ENCODE measurements around the gene TMEM51.

TMEM51 gene

DNA sequence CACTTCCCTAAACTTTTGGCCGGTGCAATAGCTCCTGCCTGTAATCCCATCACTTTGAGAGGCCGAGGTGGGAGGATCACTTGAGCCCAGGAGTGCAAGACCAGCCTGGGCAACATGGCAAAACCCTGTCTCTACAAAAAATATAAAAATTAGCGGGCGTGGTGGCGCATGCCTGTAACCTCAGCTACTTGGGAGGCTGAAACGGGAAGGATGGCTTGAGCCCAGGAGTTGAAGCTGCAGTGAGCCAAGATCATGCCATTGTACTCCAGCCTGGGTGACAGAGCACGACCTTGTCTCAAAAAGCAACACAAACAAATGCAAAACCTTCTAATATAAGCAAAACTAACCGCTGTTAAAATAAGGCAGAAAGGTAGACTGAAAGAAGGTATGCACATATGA is 25.9 kb downstream of the TMEM51 start:
- DNase-seq: no peak

DNA sequence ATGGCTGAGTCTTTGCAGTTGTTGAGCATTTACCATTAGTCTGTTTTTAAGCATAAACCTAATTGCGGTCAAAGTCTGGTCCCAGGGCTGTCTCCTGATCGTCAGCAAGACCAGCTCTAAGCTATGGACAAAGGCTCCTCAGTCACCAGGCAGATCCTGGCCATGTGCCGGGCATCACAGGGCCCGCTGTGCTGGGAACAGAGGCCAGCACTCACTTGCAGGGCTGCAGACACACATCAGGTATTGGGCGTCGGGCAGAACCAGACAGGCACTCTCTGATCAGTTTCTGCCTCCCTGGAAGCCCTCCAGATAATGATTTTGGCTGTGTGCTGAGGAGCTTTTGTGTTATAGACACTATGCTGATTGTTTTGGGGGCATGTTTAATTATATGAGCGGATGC is 26.6 kb downstream of the TMEM51 start:
- no peak for DNase-seq

DNA sequence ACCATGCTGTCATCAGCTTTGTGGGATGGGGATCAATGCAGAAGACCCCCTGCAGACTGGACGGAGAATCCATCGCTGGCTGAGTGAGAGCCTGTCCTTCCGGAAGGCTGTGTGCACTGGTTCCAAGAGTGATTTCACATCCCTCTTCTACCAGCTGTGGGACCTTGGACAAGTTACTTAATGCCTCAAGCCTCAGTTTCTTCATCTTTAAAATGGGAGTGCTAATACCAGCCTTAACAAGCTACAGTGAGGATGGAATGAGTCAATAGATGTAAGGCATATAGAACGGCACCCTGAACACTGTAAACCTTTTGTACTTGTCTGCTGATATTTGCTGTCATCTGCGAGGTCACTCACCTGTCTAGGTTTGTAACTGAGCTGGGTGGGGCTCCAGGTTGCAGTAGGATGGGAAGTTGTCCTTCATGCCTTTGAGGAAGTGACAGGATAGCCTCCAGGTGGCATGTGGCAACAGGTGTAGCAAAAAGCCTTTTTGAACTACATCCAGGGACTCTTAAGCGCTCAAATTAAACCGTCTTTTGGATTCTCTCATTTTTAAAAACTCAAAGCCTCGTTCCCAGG is 27.5 kb downstream of the TMEM51 start:
- no peak for DNase-seq

DNA sequence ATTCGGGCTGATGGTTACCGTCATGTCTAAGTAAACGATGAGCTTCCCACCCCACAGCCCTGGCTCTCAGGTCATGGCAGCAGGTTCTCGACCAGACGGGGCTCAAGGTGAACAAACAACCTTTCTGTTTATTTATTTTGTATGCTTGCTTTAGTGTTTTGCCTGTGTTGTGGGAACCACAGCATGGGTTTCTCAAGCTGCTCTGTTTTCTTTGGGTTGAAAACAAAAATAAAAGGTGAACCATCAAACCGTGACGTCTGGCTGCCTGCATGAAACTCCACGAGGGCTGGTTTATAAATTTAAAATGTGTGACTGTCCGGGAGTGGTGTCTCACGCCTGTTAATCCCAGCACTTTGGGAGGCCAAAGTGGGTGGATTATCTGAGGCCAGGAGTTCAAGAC is 28.0 kb downstream of the TMEM51 start:
- no peak for DNase-seq

DNA sequence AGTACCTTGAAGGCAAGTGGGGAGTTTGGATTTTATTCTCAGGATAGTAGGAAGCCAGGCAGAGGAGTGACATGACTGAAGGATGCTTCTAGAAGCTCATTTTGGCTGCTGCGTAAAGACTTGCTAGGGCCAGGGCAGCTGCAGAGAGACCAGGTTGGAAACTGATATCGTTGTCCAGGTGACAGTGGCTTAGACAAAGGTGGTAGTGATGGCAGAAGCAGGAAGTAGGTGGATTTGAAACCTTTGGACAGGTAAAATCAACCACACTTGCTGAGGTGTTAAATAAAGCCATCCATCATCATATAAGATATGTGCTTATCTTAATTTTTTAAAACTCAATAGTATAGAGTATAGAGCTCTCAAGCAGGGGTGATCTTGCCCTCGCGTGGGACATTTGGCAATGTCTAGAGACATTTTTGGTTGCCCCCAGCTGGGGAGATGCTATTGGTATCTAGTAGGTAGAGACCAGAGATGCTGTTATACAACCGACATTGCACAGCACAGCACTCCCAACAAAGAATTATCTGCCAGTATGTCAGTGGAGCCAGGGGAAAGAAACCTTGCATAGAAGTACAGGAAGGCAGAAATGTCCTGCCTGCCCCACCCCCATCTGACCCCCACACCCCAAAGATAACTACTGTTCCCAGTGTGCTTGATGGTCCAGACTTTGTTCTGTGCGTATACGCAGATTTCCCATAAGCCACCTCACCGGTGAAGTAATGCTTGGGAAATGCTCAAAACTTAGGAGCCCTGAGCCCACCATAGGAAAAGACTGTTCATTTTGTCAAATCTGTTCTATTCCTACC is 31.1 kb downstream of the TMEM51 start:
- DNase-seq: no peak

DNA sequence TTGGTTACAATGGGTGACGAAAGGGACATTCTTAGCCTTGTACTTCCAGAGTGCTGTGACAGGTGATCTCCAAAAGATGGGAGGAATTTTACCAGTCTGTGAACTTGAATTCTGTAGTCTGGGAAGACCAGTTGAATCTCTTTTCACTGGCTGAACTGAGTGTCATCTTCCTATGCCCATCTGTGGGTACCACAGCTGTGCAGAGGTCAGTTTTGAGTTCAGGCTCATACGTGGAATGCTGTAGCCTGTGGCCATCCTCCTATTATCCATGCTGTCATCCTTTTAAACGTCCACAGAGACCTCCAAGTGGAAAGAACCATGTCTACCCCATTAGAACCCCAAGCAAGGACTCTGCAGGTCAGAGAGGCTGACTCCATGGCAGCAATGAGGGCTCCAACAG is 32.1 kb downstream of the TMEM51 start:
- DNase-seq: no peak

DNA sequence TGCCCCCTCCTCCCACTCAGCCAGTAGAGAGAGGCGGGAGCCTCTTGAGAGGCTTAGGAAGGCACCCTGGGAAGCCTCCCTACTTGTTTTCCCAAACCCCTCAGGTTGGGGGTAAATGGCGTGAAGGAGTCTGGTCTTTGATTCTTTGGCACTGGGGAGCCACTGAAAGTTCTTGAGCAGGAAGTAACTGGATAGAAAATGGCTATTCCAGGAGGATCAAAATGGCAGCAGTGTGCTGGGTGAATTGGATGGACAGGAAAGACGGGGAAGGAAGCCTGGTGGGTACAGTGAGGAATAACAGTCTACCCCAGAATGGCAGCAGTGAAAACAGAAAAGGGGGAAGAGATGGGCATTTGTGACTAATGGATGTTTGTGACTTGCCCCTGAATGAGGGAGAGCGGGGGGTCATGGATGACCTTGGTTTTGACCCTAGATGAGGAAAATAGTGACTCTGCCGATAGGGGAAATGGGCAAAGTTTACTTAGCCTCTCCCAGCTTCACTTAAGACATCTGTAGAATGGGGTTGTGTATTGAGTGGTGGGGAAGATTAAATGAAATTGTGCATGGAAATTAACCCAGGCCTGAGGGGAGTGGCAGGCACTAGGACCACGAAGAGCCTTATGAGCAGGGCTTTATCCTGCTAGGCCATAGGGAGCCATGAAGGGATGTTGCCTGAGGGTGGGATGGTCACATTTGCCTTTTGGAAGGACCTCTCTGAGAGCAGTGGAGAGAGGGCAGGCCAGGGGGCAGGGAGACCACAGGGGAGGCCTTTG is 32.7 kb downstream of the TMEM51 start:
- no peak for DNase-seq

DNA sequence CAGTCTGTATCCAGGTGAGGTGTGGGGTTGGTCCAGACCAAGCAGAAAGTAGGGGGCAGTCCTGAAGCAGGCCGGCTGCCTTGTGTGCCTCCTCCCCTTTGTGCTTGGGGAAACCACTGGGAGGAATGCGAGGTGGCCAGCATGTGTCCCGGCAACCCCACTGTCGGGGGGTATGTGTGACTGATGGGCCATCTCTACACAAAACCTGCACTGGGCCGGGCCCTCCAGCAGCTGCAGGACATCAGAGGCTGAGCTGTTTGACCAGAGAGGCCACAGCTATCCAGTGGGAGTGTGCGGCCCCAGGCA is 33.3 kb downstream of the TMEM51 start:
- DNase-seq: no peak

DNA sequence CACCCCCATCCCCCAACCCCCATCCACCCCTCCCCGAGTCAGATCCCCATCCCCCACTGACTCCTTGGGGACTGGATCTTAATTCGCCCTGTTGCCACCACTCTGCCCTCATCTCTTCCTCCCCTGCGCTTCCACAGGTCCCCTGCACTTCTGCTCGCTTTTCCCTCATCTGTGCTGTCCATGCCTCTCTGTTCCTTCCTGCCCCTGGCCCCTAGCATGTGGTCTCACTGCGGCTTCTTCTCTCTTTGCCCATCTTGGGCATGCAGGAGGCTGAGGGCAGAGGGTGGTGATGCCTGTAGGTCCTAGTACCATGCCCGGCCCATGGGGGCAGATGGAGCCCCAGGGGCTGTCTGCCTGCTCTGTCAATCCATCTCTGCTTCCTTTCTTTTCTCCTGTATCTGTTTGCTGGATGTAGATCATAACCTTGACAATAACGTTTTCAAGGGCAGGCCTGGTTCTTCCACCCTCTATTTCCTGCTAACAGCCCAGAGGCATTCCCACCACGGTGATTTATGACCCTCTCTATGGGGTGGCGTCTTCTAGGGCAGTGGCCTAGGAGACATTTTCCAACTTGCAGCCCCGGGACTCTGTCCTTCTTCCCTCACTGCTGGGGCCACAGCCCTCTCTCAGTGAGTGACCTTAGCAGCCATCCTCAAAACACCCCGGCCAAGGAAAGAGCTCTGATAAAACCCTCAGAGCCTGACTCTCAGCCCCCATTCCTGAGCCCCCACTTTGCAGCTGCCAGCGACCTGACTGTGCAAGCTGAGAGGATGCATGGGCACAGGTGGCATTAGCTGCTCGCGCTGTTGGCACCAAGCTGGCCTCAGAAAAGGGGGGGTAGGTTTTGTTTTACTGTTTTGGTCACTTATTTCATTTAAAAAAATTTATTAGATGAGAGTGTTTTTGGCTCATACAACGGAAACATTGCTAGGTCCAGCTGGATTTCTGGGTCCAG is 33.9 kb downstream of the TMEM51 start:
- DNase-seq: no peak

DNA sequence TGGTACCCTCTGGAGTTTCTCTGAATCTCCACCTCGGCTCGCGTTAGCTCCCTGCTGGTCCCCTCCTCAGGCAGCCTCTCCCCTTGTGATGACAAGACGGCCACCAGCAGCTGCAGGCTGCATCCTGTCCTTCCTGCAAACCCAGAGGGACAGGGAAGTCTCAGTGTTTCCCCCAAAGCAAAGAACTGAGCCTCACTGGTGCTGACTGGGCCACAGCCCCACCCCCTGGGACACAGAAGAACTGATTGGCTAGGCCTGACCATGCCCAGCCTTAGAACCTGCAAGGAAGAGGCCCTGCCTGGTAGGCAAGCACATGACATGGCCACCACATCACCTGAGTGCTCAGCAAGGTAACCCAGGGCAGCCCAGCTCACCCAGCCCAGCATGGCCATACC is 34.6 kb downstream of the TMEM51 start:
- DNase-seq: no peak

DNA sequence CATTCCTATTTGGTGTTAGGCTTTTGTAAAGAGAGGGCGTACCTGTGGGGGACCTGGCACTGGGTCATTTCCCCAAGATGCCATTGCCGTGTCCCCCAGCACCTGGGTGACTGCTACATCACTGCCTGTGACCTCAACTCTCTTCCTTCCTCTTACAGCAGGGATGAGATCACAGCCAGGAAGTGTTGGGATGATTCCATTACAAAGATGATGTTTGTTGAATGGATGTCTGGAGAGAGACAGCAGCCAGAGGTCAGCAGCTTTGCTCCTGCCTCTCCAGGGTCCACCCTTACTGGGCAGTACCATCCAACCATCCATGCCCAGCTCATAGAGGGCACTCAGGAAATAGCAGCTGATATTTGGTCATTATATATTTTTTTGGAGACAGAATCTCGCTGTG is 35.1 kb downstream of the TMEM51 start:
- no peak for DNase-seq

DNA sequence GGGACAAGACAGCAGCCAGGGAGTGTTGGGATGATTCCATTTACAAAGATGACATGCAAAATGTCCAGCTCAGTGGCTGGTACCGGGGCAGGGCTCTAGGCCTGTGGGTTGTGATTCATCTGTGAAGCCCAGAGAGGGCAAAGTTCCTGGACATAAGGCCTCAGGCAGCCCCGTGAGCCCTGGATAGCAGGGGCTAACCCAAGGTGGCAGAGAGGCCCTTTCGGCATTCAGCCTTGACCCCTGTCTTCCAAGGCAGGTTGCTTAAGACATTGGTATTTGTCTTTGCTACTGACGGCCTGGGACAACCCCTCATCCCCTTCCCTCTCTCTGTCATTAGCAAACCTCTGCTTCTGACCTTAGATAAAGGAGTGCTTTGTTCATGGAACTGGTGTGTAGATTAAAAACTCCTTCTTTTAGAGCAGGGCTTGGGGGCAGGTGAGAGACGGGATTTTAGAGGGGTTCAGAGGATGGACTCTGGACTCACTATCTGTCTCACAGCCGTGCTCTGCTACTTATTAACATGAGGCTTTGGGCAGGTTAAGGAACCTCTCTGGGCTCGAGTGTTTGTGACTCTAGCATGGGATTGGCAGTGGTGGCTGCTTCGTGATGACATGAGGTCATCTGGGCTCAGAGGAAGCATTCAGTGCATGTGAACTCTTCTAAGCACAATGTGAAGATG is 36.3 kb downstream of the TMEM51 start:
- no peak for DNase-seq

DNA sequence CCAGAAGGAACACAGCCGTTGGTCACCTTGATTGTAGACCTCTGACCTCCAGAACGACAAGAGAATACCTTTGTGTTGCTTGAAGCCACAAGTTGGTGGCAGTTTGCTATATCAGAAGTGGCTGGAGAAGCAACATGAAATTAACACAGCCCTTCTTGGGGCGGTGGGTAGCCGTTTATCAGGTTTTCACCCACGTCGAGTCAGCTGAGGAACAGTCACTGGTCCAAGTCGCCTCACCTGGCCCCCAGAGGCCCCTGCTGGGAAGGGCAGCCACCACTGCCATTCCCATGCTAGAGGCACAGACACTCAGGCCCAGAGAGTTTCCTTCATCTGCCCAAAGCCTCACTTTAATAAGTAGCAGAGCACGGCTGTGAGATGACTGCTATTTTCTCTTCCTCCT is 37.7 kb downstream of the TMEM51 start:
- DNase-seq: no peak

DNA sequence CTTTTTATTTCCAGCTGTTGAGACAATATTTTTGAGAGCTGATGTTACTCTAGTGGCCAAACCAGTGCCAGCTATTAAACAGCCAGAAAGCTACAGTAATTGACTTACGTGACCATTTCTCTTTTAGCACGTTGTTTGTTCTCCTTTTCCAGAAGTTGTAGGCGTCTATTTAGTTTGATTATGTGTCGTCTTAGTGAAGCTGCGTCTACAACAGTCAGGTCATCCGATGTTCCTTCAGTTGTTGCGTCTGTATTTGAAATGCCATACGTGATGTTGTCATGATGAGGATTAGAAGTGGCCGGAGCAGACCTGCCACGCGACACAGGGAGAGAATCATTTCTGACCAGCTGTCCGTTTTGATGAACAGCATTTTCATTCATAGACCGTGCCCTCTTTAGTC is 38.2 kb downstream of the TMEM51 start:
- no peak for DNase-seq

DNA sequence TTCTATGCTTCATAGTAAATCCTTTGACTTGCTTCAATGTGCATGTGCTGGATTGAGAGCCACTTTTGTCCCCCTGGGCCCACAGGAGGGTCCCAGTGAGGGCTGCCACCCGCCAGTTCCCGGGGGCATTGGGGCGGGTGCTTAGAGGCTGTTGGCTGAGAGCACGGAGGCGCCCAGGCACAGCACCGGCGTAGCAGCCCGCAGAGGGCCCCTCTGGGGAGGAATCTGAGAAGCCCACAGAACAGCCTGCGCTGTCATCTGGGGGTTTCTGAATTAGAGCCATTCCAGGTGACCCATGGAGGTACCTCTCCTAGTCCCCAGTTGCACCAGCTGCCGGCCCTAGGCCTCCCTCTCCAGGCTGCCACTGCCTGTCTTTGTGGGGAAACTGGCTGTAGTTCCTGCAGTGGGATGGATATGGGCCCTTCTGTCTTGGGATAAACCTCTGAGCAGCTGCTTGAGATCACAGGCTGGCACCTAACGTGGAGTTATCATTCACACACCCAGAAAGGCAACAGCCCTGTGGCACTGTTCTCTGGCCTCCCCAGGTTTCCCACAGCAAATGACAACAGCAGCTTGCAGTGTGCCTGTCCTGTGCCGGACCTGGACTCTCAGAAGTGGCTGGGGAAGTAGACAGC is 39.5 kb downstream of the TMEM51 start:
- DNase-seq: no peak

DNA sequence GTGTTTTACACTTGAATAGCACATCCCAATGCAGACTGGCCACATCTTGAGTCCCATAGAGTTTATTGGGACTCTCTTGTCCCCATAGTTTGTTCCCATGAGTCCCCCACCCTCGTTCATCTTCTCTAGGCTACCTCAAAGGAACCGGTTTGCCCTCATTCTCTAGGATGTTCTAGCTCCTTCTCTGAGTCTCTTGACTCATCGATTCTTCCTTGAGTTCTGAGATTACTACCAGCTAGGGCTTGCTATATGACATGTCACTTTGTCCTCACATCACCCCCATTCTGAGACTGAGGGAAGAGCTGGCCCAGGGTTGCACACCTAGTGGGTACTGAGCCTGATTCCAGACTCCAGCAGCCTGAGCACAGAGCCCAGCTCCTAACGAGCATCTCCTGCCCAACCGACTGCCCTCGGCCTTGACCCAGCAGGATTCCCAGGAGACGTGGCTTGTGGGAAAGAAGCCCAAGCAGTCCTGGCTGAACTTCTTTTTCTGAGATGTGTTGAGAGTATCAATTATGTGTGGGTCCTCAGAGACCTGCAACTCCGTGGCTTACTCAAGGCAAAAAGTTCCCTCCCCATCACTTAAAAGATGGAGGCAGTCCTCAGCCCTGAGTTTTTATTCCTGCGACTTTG is 42.0 kb downstream of the TMEM51 start:
- DNase-seq: no peak

DNA sequence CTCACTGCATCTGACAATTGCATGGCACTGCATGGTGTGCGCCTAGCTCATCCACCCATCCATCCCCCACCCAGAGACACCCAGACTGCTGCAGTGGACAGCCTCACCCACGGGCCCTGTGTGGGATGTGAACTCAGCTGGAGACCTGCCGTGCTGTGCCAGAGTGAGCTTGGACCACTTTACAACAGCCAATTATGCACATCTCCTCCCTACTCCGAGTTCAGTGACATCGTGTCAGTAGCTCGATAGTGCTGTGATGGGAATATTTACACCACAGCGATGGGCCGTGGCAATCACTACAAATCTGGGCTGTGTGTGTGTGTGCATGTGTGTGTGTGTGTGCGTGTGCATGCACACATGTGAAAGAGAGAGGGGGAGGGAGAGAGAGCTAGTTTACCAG is 42.5 kb downstream of the TMEM51 start:
- no peak for DNase-seq

DNA sequence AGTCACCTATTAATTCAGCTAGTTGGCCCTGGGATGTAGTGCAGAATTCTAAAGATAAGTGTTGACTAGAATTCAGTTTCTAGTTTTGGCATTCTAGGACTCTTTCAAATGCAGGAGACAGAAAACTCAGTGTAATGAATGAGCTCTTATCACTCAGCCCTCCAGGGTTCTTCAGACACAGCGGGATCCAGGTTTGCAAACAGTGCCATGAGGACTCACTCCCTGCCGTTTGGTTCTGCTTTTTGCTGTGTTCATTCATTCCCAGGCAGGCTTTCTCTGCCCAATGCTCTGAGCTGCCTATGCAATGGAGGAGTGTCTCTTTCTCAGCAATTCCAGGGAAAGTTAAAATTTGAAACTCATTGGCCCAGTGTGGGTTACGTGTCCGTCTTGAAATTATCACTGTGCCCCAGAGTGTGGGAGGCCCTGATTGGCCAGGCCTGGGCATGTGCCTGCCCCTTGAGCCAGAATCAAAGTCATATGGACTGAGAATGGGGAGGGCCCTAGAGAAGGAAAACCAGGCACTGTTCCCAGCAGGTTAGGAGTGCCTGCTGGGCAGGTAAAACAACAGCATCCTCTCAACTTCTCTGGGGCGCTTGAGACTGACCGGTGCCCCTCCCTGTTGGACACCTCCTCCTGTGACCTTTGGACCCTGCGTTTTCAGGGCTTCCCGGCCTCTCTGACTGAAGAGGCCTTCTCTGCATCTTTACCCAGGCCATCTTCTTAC is 43.4 kb downstream of the TMEM51 start:
- DNase-seq: no peak

DNA sequence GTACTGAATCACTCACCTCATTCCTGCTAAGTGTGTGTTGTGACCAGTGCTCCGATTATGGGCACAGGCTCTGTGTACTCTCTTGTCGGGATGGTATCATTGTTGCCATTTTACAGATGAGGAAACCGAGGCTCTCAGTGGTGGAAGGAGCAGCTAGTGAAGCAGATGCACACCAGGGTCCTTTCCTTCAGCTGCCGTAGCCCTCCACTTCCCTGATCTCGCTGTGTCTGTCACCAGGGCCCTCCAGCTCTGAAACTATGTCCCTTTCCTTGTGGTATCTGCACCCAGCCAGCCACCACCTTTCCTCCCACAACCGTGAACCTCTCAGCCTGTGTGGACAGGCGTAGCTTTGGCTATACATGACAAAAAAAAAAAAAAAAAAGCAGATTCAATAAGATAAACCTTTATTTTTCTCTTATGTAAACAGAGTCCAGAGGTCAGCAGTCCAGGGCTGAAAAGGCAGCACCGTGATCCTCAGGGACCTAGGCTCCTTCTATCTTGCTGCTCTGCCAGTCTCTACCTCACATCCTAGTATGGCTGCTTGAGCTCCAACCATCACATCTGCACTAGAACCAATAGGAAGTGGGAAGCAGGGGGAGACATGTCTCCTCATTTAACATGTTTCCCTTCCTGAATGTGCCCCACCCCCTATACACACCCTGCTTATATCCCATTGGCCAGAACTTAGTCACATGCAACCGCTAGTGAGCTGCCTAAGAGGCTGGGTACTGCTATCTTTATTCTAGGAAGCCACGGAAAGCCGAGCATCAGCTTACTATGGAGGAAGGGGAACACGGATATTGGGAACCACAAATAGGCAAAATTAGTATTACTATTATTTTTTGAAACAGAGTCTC is 44.3 kb downstream of the TMEM51 start:
- DNase-seq: no peak

DNA sequence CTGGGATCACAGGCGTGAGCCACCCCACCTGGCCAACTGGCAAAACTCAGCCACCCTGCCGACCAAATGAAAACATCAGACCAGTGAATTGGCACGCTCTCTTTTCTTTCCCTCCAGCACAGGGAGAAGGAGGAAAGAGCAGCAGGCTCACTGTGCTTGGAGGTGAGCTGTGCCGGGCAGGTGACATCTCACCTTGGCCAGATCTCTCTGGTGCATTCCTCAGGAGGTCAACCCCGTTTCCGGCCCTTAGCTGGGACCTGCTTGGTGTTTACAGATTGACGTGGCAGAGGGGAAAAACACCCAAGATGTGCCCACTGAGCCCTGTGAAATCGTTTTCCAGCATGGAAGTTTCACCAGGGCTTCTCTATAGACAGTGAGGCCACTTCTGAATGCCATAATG is 45.1 kb downstream of the TMEM51 start:
- DNase-seq: no peak
